SK-N-MC (cell line): ENCODE measurements around the gene TMPRSS4.

Source experiments
- EZH2 ChIP-seq: fragments of 200-600 bp; sonication (generic); IDR thresholded peaks from one replicate; pipeline ENCODE4 v1.6.1; 2017; ENCODE audit warnings: antibody characterized with exemption
- FOXP2 ChIP-seq: optimal IDR thresholded peaks from 2 replicates; pipeline ENCODE3; 2011; ENCODE audit warnings: mild to moderate bottlenecking, moderate library complexity; ENCODE audit not compliant: insufficient read depth; ENCODE audit errors: extremely low read length, control extremely low read depth
- POLR2AphosphoS5 ChIP-seq: IDR thresholded peaks from 2 replicates; pipeline ENCODE4 v1.6.1; 2012; ENCODE audit warnings: mild to moderate bottlenecking, low read depth, low read length, borderline replicate concordance

GRCh38 chr11:118124929-118125535 lies 48.2 kb downstream of the TMPRSS4 start:
- TF ChIP-seq POLR2AphosphoS5: no peak
- TF ChIP-seq EZH2: no peak
- TF ChIP-seq FOXP2: no peak
